MM.1S (cell line): Measurements from ENCODE around the gene DNAH11.

ENCODE experiments used
- DNase-seq: peaks from one replicate; pipeline ENCODE4 v3.0.0-alpha.2; 2015
- H2AFZ ChIP-seq: fragments of 300-600 bp; sonication (generic); 2 replicates; pipeline ENCODE4 v1.6.0; 2016; ENCODE audit warnings: antibody characterized with exemption, low read length
- H3F3A ChIP-seq: fragments of 300-600 bp; sonication (generic); 2 replicates; pipeline ENCODE4 v1.6.1; 2016; ENCODE audit warnings: mild to moderate bottlenecking, antibody characterized with exemption, low read length, moderate library complexity, mixed read lengths; ENCODE audit not compliant: insufficient read depth
- H3K27ac ChIP-seq: fragments of 300-600 bp; sonication (generic); 2 replicates; pipeline ENCODE4 v1.5.1; 2016; ENCODE audit warnings: mild to moderate bottlenecking, low read length
- H3K27me3 ChIP-seq: fragments of 300-600 bp; sonication (generic); replicated peaks from 2 replicates; pipeline ENCODE4 v1.6.0; 2016; ENCODE audit warnings: low read length; ENCODE audit not compliant: insufficient read depth
- H3K36me3 ChIP-seq: fragments of 300-600 bp; sonication (generic); replicated peaks from 2 replicates; pipeline ENCODE4 v1.6.1; 2016; ENCODE audit warnings: mild to moderate bottlenecking, low read length, mixed read lengths; ENCODE audit not compliant: insufficient read depth
- H3K4me1 ChIP-seq: fragments of 300-600 bp; sonication (generic); 2 replicates; pipeline ENCODE4 v1.6.1; 2016; ENCODE audit warnings: low read length, mixed read lengths
- H3K4me2 ChIP-seq: fragments of 300-600 bp; sonication (generic); 2 replicates; pipeline ENCODE4 v1.6.0; 2016; ENCODE audit warnings: low read depth, low read length
- H3K4me3 ChIP-seq: fragments of 300-600 bp; sonication (generic); 2 replicates; pipeline ENCODE4 v1.5.1; 2016; ENCODE audit warnings: low read length, mixed read lengths
- H3K79me2 ChIP-seq: fragments of 300-600 bp; sonication (generic); 2 replicates; pipeline ENCODE4 v1.6.1; 2016; ENCODE audit warnings: mixed run types, low read length, mixed read lengths
- H3K9ac ChIP-seq: fragments of 300-600 bp; sonication (generic); 2 replicates; pipeline ENCODE4 v1.6.1; 2016; ENCODE audit warnings: low read length, mixed read lengths
- H3K9me2 ChIP-seq: fragments of 300-600 bp; sonication (generic); replicated peaks from 2 replicates; pipeline ENCODE4 v1.6.1; 2016; ENCODE audit warnings: mild to moderate bottlenecking, low read length, mixed read lengths; ENCODE audit not compliant: insufficient read depth
- H3K9me3 ChIP-seq: fragments of 300-600 bp; sonication (generic); replicated peaks from 2 replicates; pipeline ENCODE4 v1.6.1; 2016; ENCODE audit warnings: mild to moderate bottlenecking, low read length, mixed read lengths; ENCODE audit not compliant: insufficient read depth
- H4K20me1 ChIP-seq: fragments of 300-600 bp; sonication (generic); 2 replicates; pipeline ENCODE4 v1.6.1; 2016; ENCODE audit warnings: mild to moderate bottlenecking, low read length, moderate library complexity, mixed read lengths; ENCODE audit not compliant: insufficient read depth
- CTCF ChIP-seq: fragments of 300-600 bp; sonication (generic); IDR thresholded peaks from 2 replicates; pipeline ENCODE4 v1.5.1; 2016; ENCODE audit warnings: antibody characterized with exemption, low read length, mixed read lengths
- EZH2 ChIP-seq: fragments of 300-600 bp; sonication (generic); optimal IDR thresholded peaks from 2 replicates; pipeline ENCODE3; 2017; ENCODE audit warnings: low read depth, mild to moderate bottlenecking, antibody characterized with exemption, low read length, mixed read lengths
- EZH2phosphoT487 ChIP-seq: fragments of 300-600 bp; sonication (generic); IDR thresholded peaks from 2 replicates; pipeline ENCODE4 v1.6.1; 2018; ENCODE audit warnings: antibody characterized with exemption, low read length

DNAH11 gene

GRCh38 chr7:21624320-21624719 lies 81.5 kb downstream of the DNAH11 start:
- H3K27ac ChIP-seq, result no peak overlapping the region
- TF ChIP-seq EZH2phosphoT487 (no peak), CTCF (no peak), EZH2 (no peak)
- no peaks in the 10 kb centered on the region for H3K36me3 ChIP-seq
- H3K4me1 ChIP-seq, result no peaks in the 10 kb centered on the region
- H3K9me3 ChIP-seq, result no peaks in the 10 kb centered on the region
- no peak overlapping the region for H3K4me2 ChIP-seq
- H3K79me2 ChIP-seq, result no peaks in the 10 kb centered on the region
- H4K20me1 ChIP-seq, result no peaks in the 10 kb centered on the region
- no peaks in the 10 kb centered on the region for H3K27me3 ChIP-seq
- no peaks in the 10 kb centered on the region for H3F3A ChIP-seq
- no peaks in the 10 kb centered on the region for H3K9me2 ChIP-seq
- no peak overlapping the region for H3K4me3 ChIP-seq
- H3K9ac ChIP-seq, result no peak overlapping the region
- no peak for DNase-seq
- H2AFZ ChIP-seq, result no peak overlapping the region

- H3K9me3 ChIP-seq, result no peaks in the 10 kb centered on the region
- H3K36me3 ChIP-seq, result no peaks in the 10 kb centered on the region
- peak; percentile 48 for DNase-seq
- H3K4me1 ChIP-seq, result peaks cover 6% of the 10 kb centered on the region
- H3K4me3 ChIP-seq, result peak overlapping the region; percentile 18; the same call in 1 of the 2 replicates
- H3K9me2 ChIP-seq, result no peaks in the 10 kb centered on the region
- no peaks in the 10 kb centered on the region for H3F3A ChIP-seq
- TF ChIP-seq CTCF, result no peak
- no peak for TF ChIP-seq EZH2
- TF ChIP-seq EZH2phosphoT487, result no peak
- H3K4me2 ChIP-seq, result peak overlapping the region; percentile 49; the same call in 1 of the 2 replicates
- H3K27me3 ChIP-seq, result no peaks in the 10 kb centered on the region
- no peaks in the 10 kb centered on the region for H3K79me2 ChIP-seq
- H3K9ac ChIP-seq, result no peak overlapping the region
- H3K27ac ChIP-seq, result no peak overlapping the region; the same call in 1 of the 2 replicates
- no peaks in the 10 kb centered on the region for H4K20me1 ChIP-seq
- H2AFZ ChIP-seq, result peak overlapping the region; percentile 67
Measured at GRCh38 chr7:21636694-21637093, 93.9 kb downstream of the DNAH11 start.

- H2AFZ ChIP-seq, result no peak overlapping the region
- no peaks in the 10 kb centered on the region for H3K27me3 ChIP-seq
- H3F3A ChIP-seq, result no peaks in the 10 kb centered on the region
- H4K20me1 ChIP-seq, result no peaks in the 10 kb centered on the region
- peaks cover 6% of the 10 kb centered on the region for H3K4me1 ChIP-seq
- H3K4me2 ChIP-seq, result no peak overlapping the region
- H3K9ac ChIP-seq, result no peak overlapping the region
- no peaks in the 10 kb centered on the region for H3K79me2 ChIP-seq
- H3K9me3 ChIP-seq, result no peaks in the 10 kb centered on the region
- H3K4me3 ChIP-seq, result no peak overlapping the region
- no peak for DNase-seq
- TF ChIP-seq CTCF (no peak), EZH2 (no peak), EZH2phosphoT487 (no peak)
- no peaks in the 10 kb centered on the region for H3K36me3 ChIP-seq
- H3K27ac ChIP-seq, result no peak overlapping the region
- H3K9me2 ChIP-seq, result no peaks in the 10 kb centered on the region
Measured at GRCh38 chr7:21639206-21639868, 96.5 kb downstream of the DNAH11 start.
